Breast epithelium (tissue), 3 donors: ENCODE results near the gene KLHL10.

Experiments
- CTCF ChIP-seq, 3 donors: fragments of 450-650 bp; IDR thresholded peaks; one replicate each; pipeline ENCODE4 v1.5.1; 2016 to 2017; ENCODE audit warnings: antibody characterized with exemption in 3 of 3, mild to moderate bottlenecking in 3 of 3, moderate library complexity in 3 of 3
- POLR2A ChIP-seq: fragments of 450-650 bp; IDR thresholded peaks from one replicate; pipeline ENCODE4 v1.6.1; 2016; ENCODE audit warnings: antibody characterized with exemption, mild to moderate bottlenecking, moderate library complexity
- POLR2AphosphoS5 ChIP-seq, 3 donors: sonication (generic); formaldehyde crosslinking; IDR thresholded peaks; one replicate each; pipeline ENCODE4 v1.6.1; 2017; ENCODE audit warnings: antibody characterized with exemption in 3 of 3

- TF ChIP-seq POLR2A (no peak), CTCF (IDR thresholded peaks at IDR 0.05) (no peak), POLR2AphosphoS5 (IDR thresholded peaks at IDR 0.05) (no peak)
These were observed 36.1 kb downstream of the KLHL10 start for GRCh38 chr17:41873559-41874292.
